CD4-positive, CD25-positive, alpha-beta regulatory T cell (primary cell): Measurements from ENCODE around the gene COX6B2. TPM values are rescaled to one million over a fixed set of nuclear protein-coding genes. Genes with fewer than 3 reads are reported as not detected.
A peak's percentile ranks its signal among the peaks of the same experiment; 100 is the strongest.

Experiments used
- ATAC-seq, 2 donors: fragments of 150-1000 bp; cut with Tn5 transposase; one replicate each; pipeline ENCODE4 v1.10.0; 2021; ENCODE audit warnings: low read depth in 2 of 2, moderate number of reproducible peaks in 2 of 2, moderate library complexity in 1 of 2
- DNase-seq, 3 donors: peaks; one replicate each; pipeline versions ENCODE4 v3.0.0 to v3.0.0-alpha.2; 2012 to 2022; ENCODE audit warnings: mixed read lengths in 1 of 3
- H3K27ac ChIP-seq: one replicate; pipeline ENCODE4 v1.7.0; 2013; ENCODE audit warnings: mild to moderate bottlenecking, low read length; ENCODE audit not compliant: insufficient read depth, poor library complexity, severe bottlenecking
- H3K27me3 ChIP-seq: one replicate; pipeline ENCODE4 v1.7.0; 2013; ENCODE audit warnings: low read length; ENCODE audit not compliant: control insufficient read depth, insufficient read depth
- H3K36me3 ChIP-seq: one replicate; pipeline ENCODE4 v1.7.0; 2013; ENCODE audit warnings: mild to moderate bottlenecking, low read length, moderate library complexity; ENCODE audit not compliant: control insufficient read depth, insufficient read depth
- H3K4me1 ChIP-seq: 2 replicates; pipeline ENCODE4 v1.7.0; 2013; ENCODE audit warnings: mild to moderate bottlenecking, low read length; ENCODE audit not compliant: insufficient read depth, control insufficient read depth, poor library complexity, severe bottlenecking
- H3K4me3 ChIP-seq: one replicate; pipeline ENCODE4 v1.7.0; 2013; ENCODE audit warnings: low read depth, mild to moderate bottlenecking, low read length, moderate library complexity
- H3K9me3 ChIP-seq, 2 experiments: 1 replicate in 1 of 2; 2 replicates in 1 of 2; pipeline ENCODE4 v1.7.0; 2013; ENCODE audit warnings: low read length in 2 of 2, mild to moderate bottlenecking in 1 of 2, moderate library complexity in 1 of 2; ENCODE audit not compliant: control insufficient read depth in 2 of 2
- H3K27ac Mint-ChIP-seq, 3 donors: one replicate each; pipeline ENCODE4 v1.8.0; 2020 to 2022; ENCODE audit warnings: mild to moderate bottlenecking in 3 of 3, mixed read lengths in 3 of 3, moderate library complexity in 2 of 3
- H3K27me3 Mint-ChIP-seq: one replicate; pipeline ENCODE4 v1.8.0; 2022; ENCODE audit warnings: mild to moderate bottlenecking, mixed read lengths
- H3K36me3 Mint-ChIP-seq: one replicate; pipeline ENCODE4 v1.8.0; 2020; ENCODE audit warnings: mixed read lengths
- H3K4me1 Mint-ChIP-seq, 4 donors: one replicate each; pipeline ENCODE4 v1.8.0; 2020 to 2022; ENCODE audit warnings: mixed read lengths in 4 of 4, mild to moderate bottlenecking in 1 of 4
- H3K4me3 Mint-ChIP-seq, 4 donors: one replicate each; pipeline ENCODE4 v1.8.0; 2020 to 2022; ENCODE audit warnings: mild to moderate bottlenecking in 4 of 4, mixed read lengths in 4 of 4, moderate library complexity in 3 of 4
- H3K9me3 Mint-ChIP-seq, 7 donors: one replicate each; pipeline ENCODE4 v1.8.0; 2020 to 2022; ENCODE audit warnings: mixed read lengths in 7 of 7, mild to moderate bottlenecking in 3 of 7, moderate library complexity in 2 of 7
- polyA plus RNA-seq, 4 donors: library from polyadenylated mRNA; unstranded; fragments of 300-500 nt; fragmentation: Illumina TruSeq; gene quantifications; one replicate each; pipeline ENCODE4 v1.2.3, GENCODE V29; 2021
- total RNA-seq: library from RNA; stranded (reverse); gene quantifications from one replicate; pipeline ENCODE4 v1.2.3, GENCODE V29; 2022

Gene COX6B2
- total and polyA plus RNA-seq, 5 donors from 2014 or later = 0.57 TPM; not detected in 4

- Histone ChIP-seq H3K36me3 (no peaks in the 10 kb centered on the region), H3K27ac (no peak overlapping the region), H3K4me3 (no peak overlapping the region), H3K4me1 (peaks cover 20% of the 10 kb centered on the region), H3K27me3 (peaks cover 18% of the 10 kb centered on the region), H3K9me3 (no peaks in the 10 kb centered on the region)
- Mint-ChIP-seq H3K36me3 (no peaks in the 10 kb centered on the region), H3K9me3 (peaks cover 0 to 3% (median 0%) of the 10 kb centered on the region in 7 donors), H3K4me1 (peaks cover 0 to 29% (median 13%) of the 10 kb centered on the region in 4 donors), H3K4me3 (peak overlapping the region; percentile 58 to 73 (median 72)), H3K27me3 (peaks cover 60% of the 10 kb centered on the region), H3K27ac (no peak overlapping the region)
- peak; percentile 49 to 66 (median 64) for DNase-seq
- peak; percentile 70 to 81 for ATAC-seq
Observed at GRCh38 chr19:55353803-55354697, 469 bp downstream of the COX6B2 start.

GRCh38 chr19:55353356-55353802, 1.1 kb downstream of the COX6B2 start:
- Histone ChIP-seq H3K4me1 (peaks cover 20% of the 10 kb centered on the region), H3K36me3 (no peaks in the 10 kb centered on the region), H3K27me3 (peaks cover 18% of the 10 kb centered on the region), H3K9me3 (no peaks in the 10 kb centered on the region), H3K4me3 (peak overlapping the region; percentile 1), H3K27ac (no peak overlapping the region)
- Mint-ChIP-seq H3K27me3 (peaks cover 60% of the 10 kb centered on the region), H3K4me1 (peaks cover 0 to 29% (median 13%) of the 10 kb centered on the region in 4 donors), H3K4me3 (peak overlapping the region; percentile 58 to 81 (median 73)), H3K36me3 (no peaks in the 10 kb centered on the region), H3K9me3 (peaks cover 0 to 4% (median 0%) of the 10 kb centered on the region in 7 donors), H3K27ac (peak overlapping the region in 2 of 3 donors; percentile 38 to 51)
- ATAC-seq (no peak), DNase-seq (no peak)

DNA sequence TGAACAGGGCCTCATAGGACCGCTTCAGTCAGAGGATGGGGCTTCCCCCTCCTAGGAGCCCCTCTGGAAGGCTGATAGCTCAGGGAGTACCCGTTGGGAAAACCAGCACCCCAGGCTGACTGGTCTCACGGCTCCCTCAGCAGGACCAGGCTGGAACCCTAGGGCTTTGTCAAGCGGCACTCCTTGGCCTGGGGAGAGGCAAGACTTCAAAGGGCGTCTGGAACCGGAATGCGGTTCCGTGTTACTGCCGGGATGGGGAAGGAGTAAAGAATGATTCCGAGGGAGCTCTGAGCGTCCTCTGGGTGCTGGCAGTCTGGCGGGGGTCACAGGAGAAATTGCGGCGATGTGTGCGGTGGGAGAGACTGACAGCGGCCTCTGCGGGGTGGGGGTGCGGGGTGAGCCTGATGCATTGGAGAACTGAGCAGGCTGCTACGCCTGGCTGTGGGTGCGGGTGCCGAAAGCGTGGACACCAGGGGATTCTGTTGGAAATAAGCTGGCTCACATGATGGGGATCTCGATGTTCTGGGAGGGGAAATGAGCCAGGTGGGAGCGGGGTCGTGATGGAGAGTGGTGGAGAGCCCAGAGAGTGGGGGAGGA, 1.9 kb downstream of the COX6B2 start:
- H3K27me3 ChIP-seq = peaks cover 18% of the 10 kb centered on the region
- H3K4me3 ChIP-seq = no peak overlapping the region
- no peaks in the 10 kb centered on the region for H3K36me3 ChIP-seq
- peaks cover 0 to 29% (median 13%) of the 10 kb centered on the region in 4 donors for H3K4me1 Mint-ChIP-seq
- H3K4me3 Mint-ChIP-seq = peak overlapping the region; percentile 61 to 74 (median 68)
- peaks cover 0 to 4% (median 0%) of the 10 kb centered on the region in 7 donors for H3K9me3 Mint-ChIP-seq
- H3K27ac Mint-ChIP-seq = no peak overlapping the region
- H3K4me1 ChIP-seq = peaks cover 20% of the 10 kb centered on the region
- no peaks in the 10 kb centered on the region for H3K36me3 Mint-ChIP-seq
- ATAC-seq (no peak), DNase-seq (no peak)
- H3K27ac ChIP-seq = no peak overlapping the region
- H3K27me3 Mint-ChIP-seq = peaks cover 60% of the 10 kb centered on the region
- H3K9me3 ChIP-seq = no peaks in the 10 kb centered on the region

GRCh38 chr19:55352040-55352439, 2.5 kb downstream of the COX6B2 start:
- DNase-seq (no peak), ATAC-seq (no peak)
- H3K27me3 ChIP-seq = peaks cover 18% of the 10 kb centered on the region
- Mint-ChIP-seq H3K27me3 (peaks cover 56% of the 10 kb centered on the region), H3K4me3 (peak overlapping the region in 3 of 4 donors; percentile 41 to 96 (median 74)), H3K9me3 (peaks cover 0 to 4% (median 0%) of the 10 kb centered on the region in 7 donors), H3K4me1 (peaks cover 0 to 29% (median 13%) of the 10 kb centered on the region in 4 donors), H3K27ac (no peak overlapping the region), H3K36me3 (no peaks in the 10 kb centered on the region)
- peaks cover 20% of the 10 kb centered on the region for H3K4me1 ChIP-seq
- H3K27ac ChIP-seq = no peak overlapping the region
- no peak overlapping the region for H3K4me3 ChIP-seq
- no peaks in the 10 kb centered on the region for H3K9me3 ChIP-seq
- no peaks in the 10 kb centered on the region for H3K36me3 ChIP-seq

DNA sequence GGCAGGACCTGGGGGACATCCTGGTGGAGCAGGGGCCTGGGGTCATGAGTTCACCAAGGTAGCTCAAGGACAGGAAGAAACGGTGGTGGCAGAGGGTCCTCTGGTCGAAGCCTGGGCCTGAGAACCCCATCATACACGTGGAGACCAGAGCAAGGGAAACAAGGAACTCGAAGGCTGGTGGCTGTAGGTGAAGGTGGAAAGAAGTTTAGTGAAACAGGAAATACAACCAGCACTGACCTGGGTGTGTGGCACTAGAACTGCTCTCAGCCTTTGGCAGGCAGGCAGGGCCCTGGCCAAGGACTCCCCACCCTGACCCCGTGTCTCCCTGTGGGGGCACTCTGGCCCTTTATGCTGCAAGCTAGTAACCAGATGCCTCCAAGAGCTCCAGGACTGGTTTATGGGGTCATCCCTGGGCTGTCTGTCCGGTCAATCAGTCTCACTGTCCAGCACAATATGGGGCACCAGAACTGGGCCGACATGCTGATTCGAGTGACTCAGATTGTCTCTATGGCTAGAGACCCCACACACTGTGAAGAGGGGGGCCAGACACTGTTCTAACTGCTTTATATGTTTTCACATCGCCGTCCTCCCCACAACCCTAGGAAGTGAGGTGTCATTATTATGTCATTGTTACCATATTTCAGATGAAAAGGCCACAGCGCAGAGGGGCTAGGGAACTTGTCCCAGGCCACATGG, 3.8 kb downstream of the COX6B2 start:
- Histone ChIP-seq H3K27me3 (peaks cover 18% of the 10 kb centered on the region), H3K4me1 (peaks cover 20% of the 10 kb centered on the region), H3K36me3 (no peaks in the 10 kb centered on the region), H3K27ac (no peak overlapping the region), H3K4me3 (no peak overlapping the region), H3K9me3 (no peaks in the 10 kb centered on the region)
- ATAC-seq = no peak
- H3K27ac Mint-ChIP-seq = no peak overlapping the region
- H3K9me3 Mint-ChIP-seq = peaks cover 0 to 4% (median 0%) of the 10 kb centered on the region in 7 donors
- peak overlapping the region in 2 of 4 donors; percentile 74 to 96 for H3K4me3 Mint-ChIP-seq
- peaks cover 0 to 29% (median 13%) of the 10 kb centered on the region in 4 donors for H3K4me1 Mint-ChIP-seq
- no peaks in the 10 kb centered on the region for H3K36me3 Mint-ChIP-seq
- DNase-seq = no peak
- peaks cover 44% of the 10 kb centered on the region for H3K27me3 Mint-ChIP-seq

DNA sequence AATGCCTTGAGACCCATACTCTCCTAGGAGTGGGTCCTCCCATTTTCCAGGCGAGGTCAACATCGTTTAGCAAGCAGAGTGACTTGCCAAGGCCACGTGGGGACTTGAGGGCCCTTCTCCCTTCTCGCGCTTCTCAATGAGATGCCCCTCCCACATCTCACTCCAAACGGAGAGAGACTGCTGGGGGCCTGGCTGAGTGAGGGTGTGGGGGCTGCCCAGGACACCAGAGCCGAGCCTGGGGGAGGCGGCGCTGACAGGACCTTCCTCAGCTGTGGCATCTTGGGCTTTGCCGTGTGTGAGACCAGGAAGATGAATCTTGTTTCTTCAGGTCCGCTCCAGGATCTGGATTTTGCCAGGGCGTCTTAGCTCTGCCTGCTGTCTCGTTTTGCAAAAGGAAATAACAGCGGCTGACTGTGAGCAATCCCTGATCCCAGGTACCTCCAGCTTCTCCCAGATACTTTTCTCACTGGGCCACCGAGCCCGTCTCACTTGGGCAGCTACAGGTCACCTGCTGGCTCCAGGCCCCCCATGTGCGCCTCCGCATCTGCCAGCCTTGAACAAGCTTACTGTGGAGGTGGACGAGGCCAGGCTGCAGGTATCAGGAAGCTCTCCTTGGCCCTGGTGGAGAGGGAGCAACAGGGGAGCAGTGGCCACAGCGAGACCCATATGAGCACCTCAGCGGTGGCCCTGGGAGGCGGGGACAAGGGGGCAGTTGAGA, 6.0 kb downstream of the COX6B2 start:
- H3K9me3 Mint-ChIP-seq = peaks cover 0 to 4% (median 0%) of the 10 kb centered on the region in 7 donors
- peak overlapping the region in 1 of 4 donors; percentile 58 for H3K4me3 Mint-ChIP-seq
- H3K4me1 Mint-ChIP-seq = peaks cover 0 to 23% (median 11%) of the 10 kb centered on the region in 4 donors

More for the DNA sequence above, 6.0 kb downstream of the COX6B2 start:
- Histone ChIP-seq H3K27me3 (peaks cover 14% of the 10 kb centered on the region), H3K27ac (no peak overlapping the region), H3K9me3 (no peaks in the 10 kb centered on the region), H3K36me3 (no peaks in the 10 kb centered on the region), H3K4me1 (peaks cover 7% of the 10 kb centered on the region), H3K4me3 (no peak overlapping the region)
- Mint-ChIP-seq H3K27ac (no peak overlapping the region), H3K36me3 (peaks cover 7% of the 10 kb centered on the region), H3K27me3 (peaks cover 36% of the 10 kb centered on the region)
- no peak for ATAC-seq
- DNase-seq = no peak
